Cardiac muscle cell (in vitro differentiated cells and primary cell): ENCODE data around the gene KCNH3. TPM values are rescaled to one million over a fixed set of nuclear protein-coding genes. Genes with fewer than 3 reads are reported as not detected.

Experiments used
- DNase-seq, 2 donors: peaks; one replicate each; pipeline versions ENCODE4 v3.0.0 to v3.0.0-alpha.2; 2010 to 2017; ENCODE audit warnings: low read depth in 1 of 2, low spot score in 1 of 2
- H3K27ac ChIP-seq: fragments of 200-600 bp; sonication (generic); 2 replicates; pipeline ENCODE4 v1.5.1; 2016
- H3K27me3 ChIP-seq: fragments of 200-600 bp; sonication (generic); 2 replicates; pipeline ENCODE4 v1.6.0; 2016; ENCODE audit warnings: control low read depth
- H3K36me3 ChIP-seq: fragments of 200-600 bp; sonication (generic); 2 replicates; pipeline ENCODE4 v1.5.1; 2016; ENCODE audit warnings: control low read depth
- H3K4me1 ChIP-seq: fragments of 200-600 bp; sonication (generic); 2 replicates; pipeline ENCODE4 v1.8.1; 2017; ENCODE audit warnings: low read depth, mild to moderate bottlenecking, mixed run types
- H3K4me3 ChIP-seq: fragments of 200-600 bp; sonication (generic); 2 replicates; pipeline ENCODE4 v1.5.1; 2016; ENCODE audit warnings: mild to moderate bottlenecking
- H3K9me3 ChIP-seq: fragments of 200-600 bp; sonication (generic); 2 replicates; pipeline ENCODE4 v1.5.1; 2017; ENCODE audit warnings: low read depth, mild to moderate bottlenecking, control low read depth
- polyA plus RNA-seq: library from polyadenylated mRNA; unstranded; fragments of >200 nt; fragmentation: Nextera tagmentation; extraction: Ambion mirVana; gene quantifications from 2 replicates; pipeline ENCODE4 v1.2.1, GENCODE V29; 2016
- total RNA-seq: library from RNA; depleted of rRNA; stranded (reverse); fragments of >200 nt; gene quantifications from 2 replicates; pipeline ENCODE4 v1.2.3, GENCODE V29; 2016
- TF ChIP-seq, protein P1 (sequence below): IDR thresholded peaks from 2 replicates; pipeline ENCODE4 v1.5.1; 2012; ENCODE audit warnings: low read depth, mild to moderate bottlenecking, low read length

KCNH3 gene
- total and polyA plus RNA-seq, 2 experiments from 2014 or later: 0.34 to 0.86 TPM

- no peaks in the 10 kb centered on the region for H3K36me3 ChIP-seq
- no peak overlapping the region for H3K4me3 ChIP-seq
- peaks cover 4% of the 10 kb centered on the region for H3K4me1 ChIP-seq
- TF ChIP-seq, protein P1, sequence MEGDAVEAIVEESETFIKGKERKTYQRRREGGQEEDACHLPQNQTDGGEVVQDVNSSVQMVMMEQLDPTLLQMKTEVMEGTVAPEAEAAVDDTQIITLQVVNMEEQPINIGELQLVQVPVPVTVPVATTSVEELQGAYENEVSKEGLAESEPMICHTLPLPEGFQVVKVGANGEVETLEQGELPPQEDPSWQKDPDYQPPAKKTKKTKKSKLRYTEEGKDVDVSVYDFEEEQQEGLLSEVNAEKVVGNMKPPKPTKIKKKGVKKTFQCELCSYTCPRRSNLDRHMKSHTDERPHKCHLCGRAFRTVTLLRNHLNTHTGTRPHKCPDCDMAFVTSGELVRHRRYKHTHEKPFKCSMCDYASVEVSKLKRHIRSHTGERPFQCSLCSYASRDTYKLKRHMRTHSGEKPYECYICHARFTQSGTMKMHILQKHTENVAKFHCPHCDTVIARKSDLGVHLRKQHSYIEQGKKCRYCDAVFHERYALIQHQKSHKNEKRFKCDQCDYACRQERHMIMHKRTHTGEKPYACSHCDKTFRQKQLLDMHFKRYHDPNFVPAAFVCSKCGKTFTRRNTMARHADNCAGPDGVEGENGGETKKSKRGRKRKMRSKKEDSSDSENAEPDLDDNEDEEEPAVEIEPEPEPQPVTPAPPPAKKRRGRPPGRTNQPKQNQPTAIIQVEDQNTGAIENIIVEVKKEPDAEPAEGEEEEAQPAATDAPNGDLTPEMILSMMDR: no peak
- H3K27ac ChIP-seq: no peak overlapping the region
- H3K9me3 ChIP-seq: no peaks in the 10 kb centered on the region
- H3K27me3 ChIP-seq: peaks cover 73% of the 10 kb centered on the region
- DNase-seq: no peak
These were observed 2.2 kb upstream of the KCNH3 start for GRCh38 chr12:49536526-49537071.

GRCh38 chr12:49537231-49537751 is 1.5 kb upstream of the KCNH3 start:
- Histone ChIP-seq H3K9me3 (no peaks in the 10 kb centered on the region), H3K27me3 (peaks cover 80% of the 10 kb centered on the region), H3K27ac (no peak overlapping the region), H3K4me3 (peak overlapping the region; percentile 36), H3K4me1 (peaks cover 4% of the 10 kb centered on the region), H3K36me3 (no peaks in the 10 kb centered on the region)
- no peak for DNase-seq
- TF ChIP-seq, protein P1: no peak

GRCh38 chr12:49537752-49538509 is 899 bp upstream of the KCNH3 start:
- Histone ChIP-seq H3K27me3 (peaks cover 87% of the 10 kb centered on the region), H3K27ac (no peak overlapping the region), H3K4me3 (peak overlapping the region; percentile 36), H3K9me3 (no peaks in the 10 kb centered on the region), H3K36me3 (no peaks in the 10 kb centered on the region), H3K4me1 (peaks cover 4% of the 10 kb centered on the region)
- TF ChIP-seq, protein P1: no peak
- DNase-seq: peak in 1 of 2 donors; percentile 53

DNA sequence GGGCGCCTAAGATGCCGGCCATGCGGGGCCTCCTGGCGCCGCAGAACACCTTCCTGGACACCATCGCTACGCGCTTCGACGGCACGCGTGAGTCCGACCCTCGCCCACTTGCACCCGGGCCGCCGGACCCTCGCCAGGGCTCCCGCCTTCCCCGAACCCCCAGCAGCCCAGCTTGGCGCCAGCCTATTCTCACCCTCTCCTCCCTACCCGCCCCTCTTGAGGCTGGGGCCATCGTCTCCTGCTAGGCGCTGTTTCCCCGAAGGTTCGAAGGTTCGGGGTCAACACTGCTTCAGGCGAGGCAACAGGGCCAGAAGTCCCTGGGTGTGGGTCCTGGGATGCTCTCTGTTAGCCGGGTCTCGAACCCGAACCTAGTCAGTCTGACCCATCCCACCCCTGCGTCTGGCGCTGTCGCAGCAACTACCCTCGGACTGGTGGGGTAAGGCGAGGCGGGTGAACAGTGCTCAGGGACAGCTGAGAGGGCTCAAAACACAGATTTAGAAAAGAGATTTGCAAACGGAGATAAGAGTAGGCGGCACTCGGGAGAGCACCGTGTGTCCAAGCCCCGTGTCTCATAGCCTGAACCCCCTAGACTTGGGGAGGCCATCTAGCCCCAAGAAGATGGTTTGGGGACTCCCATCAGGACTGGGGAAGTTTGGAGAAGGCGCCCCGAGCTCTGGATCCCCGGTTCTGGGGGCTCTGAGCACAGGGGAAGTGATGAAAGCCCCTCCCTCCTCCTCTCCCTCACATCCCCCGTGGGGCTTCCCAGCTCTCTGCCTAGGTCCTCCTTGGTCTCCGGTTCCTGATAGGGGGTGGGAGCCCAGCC is 787 bp downstream of the KCNH3 start:
- H3K27me3 ChIP-seq: peaks cover 100% of the 10 kb centered on the region
- DNase-seq: no peak

More for the DNA sequence above, 787 bp downstream of the KCNH3 start:
- Histone ChIP-seq H3K4me3 (no peak overlapping the region), H3K4me1 (peaks cover 4% of the 10 kb centered on the region), H3K9me3 (no peaks in the 10 kb centered on the region), H3K36me3 (no peaks in the 10 kb centered on the region), H3K27ac (no peak overlapping the region)
- TF ChIP-seq, protein P1: no peak
